LNCAP (cell line): ENCODE data around the gene ZMYND11.

Experiments
- CTCF ChIP-seq: fragments of 450-650 bp; IDR thresholded peaks from 2 replicates; pipeline ENCODE4 v1.5.1; 2017; ENCODE audit warnings: mild to moderate bottlenecking

ZMYND11 gene

GRCh38 chr10:92153-92552 is 43.1 kb upstream of the ZMYND11 start:
- TF ChIP-seq CTCF, result no peak

- no peak for TF ChIP-seq CTCF
Measured at GRCh38 chr10:92846-93245, 42.4 kb upstream of the ZMYND11 start.

GRCh38 chr10:94613-95012 is 40.6 kb upstream of the ZMYND11 start:
- no peak for TF ChIP-seq CTCF

- TF ChIP-seq CTCF, result no peak
Measured at GRCh38 chr10:95356-96115, 39.7 kb upstream of the ZMYND11 start.

- no peak for TF ChIP-seq CTCF
Measured at GRCh38 chr10:96466-96865, 38.8 kb upstream of the ZMYND11 start.

GRCh38 chr10:104416-104815 is 30.8 kb upstream of the ZMYND11 start:
- TF ChIP-seq CTCF, result no peak

GRCh38 chr10:104862-105565 is 30.2 kb upstream of the ZMYND11 start:
- TF ChIP-seq CTCF, result no peak
